ENCODE measurements around the gene HEXD.

HEXD gene

DNA sequence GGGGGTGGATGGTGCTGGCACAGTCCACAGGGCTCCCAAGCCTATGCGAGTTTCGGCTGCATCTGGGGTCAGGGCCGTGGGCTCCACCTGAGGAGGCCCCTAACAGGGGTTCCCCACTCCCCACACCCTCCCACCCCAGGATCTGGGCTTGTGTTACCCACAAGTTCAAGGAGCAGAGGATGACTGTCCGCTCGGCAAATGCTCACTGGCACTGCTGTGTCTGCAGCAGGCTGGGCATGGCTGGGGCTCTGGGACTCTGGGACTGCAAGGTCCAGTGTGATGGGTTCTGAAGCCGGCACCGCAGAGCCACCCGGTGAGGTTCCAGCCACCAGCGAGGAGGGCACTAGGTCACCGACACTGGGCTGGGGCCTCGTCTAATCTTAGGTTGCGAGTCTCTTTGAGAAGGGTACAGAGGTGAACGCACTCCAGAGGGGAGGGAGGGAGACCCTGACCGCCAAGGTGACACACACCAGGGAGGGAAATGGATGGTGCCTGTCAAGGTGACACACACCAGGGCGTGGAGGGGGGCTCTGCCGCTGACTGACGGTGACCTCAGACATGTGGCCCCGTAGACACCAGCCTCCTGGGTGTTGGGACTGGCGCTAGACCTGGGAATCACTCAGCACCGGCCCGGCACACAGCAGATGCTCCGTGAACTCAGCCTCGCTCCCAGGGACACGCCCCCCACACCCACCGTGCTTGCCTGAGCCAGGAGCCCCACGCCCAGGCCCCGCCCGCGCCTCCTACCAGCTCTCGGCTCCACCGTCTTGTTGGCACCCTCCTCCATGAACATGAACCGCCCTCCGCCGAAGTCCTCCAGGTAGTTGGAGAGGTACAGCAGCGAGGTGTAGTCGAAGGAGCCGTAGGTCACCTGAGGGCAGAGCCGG, 20.5 kb upstream of the HEXD start:
- ChIA-PET CTCF (no interaction called here), POLR2A (interaction anchor here (0.5 kb wide), 1 partner anchor 54 kb away, joined by 3 read pairs; no protein-coding TSS in a partner anchor)
- Histone ChIP-seq H3K36me3 (ENCODE audit: control insufficient read depth in 2 of 2, insufficient read depth in 1 of 2, low read length in 2 of 2) (peaks cover 6 to 16% of the 10 kb centered on the region in 2 experiments; a peak in 2 of 3 replicates), H3K4me3 (ENCODE audit: low read depth, low read length) (no peak overlapping the region), H3K4me1 (ENCODE audit: control insufficient read depth, insufficient read depth, low read length) (no peaks in the 10 kb centered on the region), H3K27ac (ENCODE audit: extremely low read depth, low read depth, low read length) (no peak overlapping the region), H3K9me3 (ENCODE audit: control insufficient read depth, insufficient read depth, low read depth, low read length) (no peaks in the 10 kb centered on the region)
- TF ChIP-seq ZNF571 (tag by site-specific recombination; IDR thresholded peaks at IDR 0.05) (no peak), KLF1 (tag by site-specific recombination; IDR thresholded peaks at IDR 0.05) (peak; percentile 100), OSR2 (tag by site-specific recombination; IDR thresholded peaks at IDR 0.05) (no peak), ZNF23 (tag by site-specific recombination; IDR thresholded peaks at IDR 0.05; ENCODE audit: borderline replicate concordance) (no peak), KLF17 (tag by site-specific recombination; IDR thresholded peaks at IDR 0.05) (peak; percentile 89), KLF9 (tag by site-specific recombination; IDR thresholded peaks at IDR 0.05; ENCODE audit: low read depth) (peak; percentile 51; the same call in 1 of the 2 replicates), KLF10 (tag by site-specific recombination; IDR thresholded peaks at IDR 0.05) (peak; percentile 54; the same call in 1 of the 2 replicates), ZNF473 (tag by site-specific recombination; IDR thresholded peaks at IDR 0.05) (no peak), ZNF677 (tag by site-specific recombination; IDR thresholded peaks at IDR 0.05) (no peak), MEIS1 (CRISPR knock-in tag; IDR thresholded peaks at IDR 0.05; ENCODE audit: borderline replicate concordance) (no peak), ZNF140 (tag by site-specific recombination; IDR thresholded peaks at IDR 0.05) (no peak), ZNF324 (tag by site-specific recombination; IDR thresholded peaks at IDR 0.05) (no peak), ZNF514 (tag by site-specific recombination; IDR thresholded peaks at IDR 0.05) (no peak), OVOL3 (tag by site-specific recombination; IDR thresholded peaks at IDR 0.05) (no peak), EGR2 (tag by site-specific recombination; IDR thresholded peaks at IDR 0.05; ENCODE audit: low read depth) (peak; percentile 83), SP7 (tag by site-specific recombination; IDR thresholded peaks at IDR 0.05) (no peak), HOXD13 (CRISPR knock-in tag; IDR thresholded peaks at IDR 0.05; ENCODE audit: borderline replicate concordance) (no peak), ZFHX2 (tag by site-specific recombination; conservative IDR thresholded peaks at IDR 0.05) (peak; percentile 76), ZNF670 (tag by site-specific recombination; IDR thresholded peaks at IDR 0.05; ENCODE audit: low read depth) (no peak), ZNF169 (tag by site-specific recombination; IDR thresholded peaks at IDR 0.05) (no peak), ZIC2 (tag by site-specific recombination; IDR thresholded peaks at IDR 0.05) (no peak)
- TF ChIP-seq, protein P1, sequence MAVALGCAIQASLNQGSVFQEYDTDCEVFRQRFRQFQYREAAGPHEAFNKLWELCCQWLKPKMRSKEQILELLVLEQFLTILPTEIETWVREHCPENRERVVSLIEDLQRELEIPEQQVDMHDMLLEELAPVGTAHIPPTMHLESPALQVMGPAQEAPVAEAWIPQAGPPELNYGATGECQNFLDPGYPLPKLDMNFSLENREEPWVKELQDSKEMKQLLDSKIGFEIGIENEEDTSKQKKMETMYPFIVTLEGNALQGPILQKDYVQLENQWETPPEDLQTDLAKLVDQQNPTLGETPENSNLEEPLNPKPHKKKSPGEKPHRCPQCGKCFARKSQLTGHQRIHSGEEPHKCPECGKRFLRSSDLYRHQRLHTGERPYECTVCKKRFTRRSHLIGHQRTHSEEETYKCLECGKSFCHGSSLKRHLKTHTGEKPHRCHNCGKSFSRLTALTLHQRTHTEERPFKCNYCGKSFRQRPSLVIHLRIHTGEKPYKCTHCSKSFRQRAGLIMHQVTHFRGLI (tag by site-specific recombination; IDR thresholded peaks at IDR 0.05), result no peak

- Histone ChIP-seq H3K27ac (ENCODE audit: extremely low read depth, low read depth, low read length) (no peak overlapping the region), H3K4me3 (ENCODE audit: low read depth, low read length) (no peak overlapping the region), H3K36me3 (ENCODE audit: control insufficient read depth in 2 of 2, insufficient read depth in 1 of 2, low read length in 2 of 2) (peaks cover 8 to 21% of the 10 kb centered on the region in 2 experiments; a peak in 2 of 3 replicates), H3K4me1 (ENCODE audit: control insufficient read depth, insufficient read depth, low read length) (no peaks in the 10 kb centered on the region), H3K9me3 (ENCODE audit: control insufficient read depth, insufficient read depth, low read depth, low read length) (no peaks in the 10 kb centered on the region)
- ChIA-PET POLR2A (no interaction called here), CTCF (interaction anchor here (1.0 kb wide), 1 partner anchor 41 kb away, joined by 3 read pairs; no protein-coding TSS in a partner anchor)
- TF ChIP-seq TRIM28 (IDR thresholded peaks at IDR 0.05; ENCODE audit: borderline replicate concordance, low read length) (no peak), ZNF174 (tag by site-specific recombination; IDR thresholded peaks at IDR 0.05) (no peak)
Measured at GRCh38 chr17:82399041-82399441, 19.1 kb upstream of the HEXD start.
